D721Med (cell line): ENCODE measurements around the gene ADGRG2.
"Not testable (repeated sequence)": the region's sequence is repeated elsewhere in the genome, so short reads cannot be mapped to it uniquely, and the experiment has no call there.

Experiments
- DNase-seq: peaks from one replicate; pipeline ENCODE4 v3.0.0; 2011; ENCODE audit warnings: low spot score; ENCODE audit not compliant: insufficient read length
- FAIRE-seq: peaks from 2 replicates; lab custom pipeline; 2011; peaks lifted over from hg19 to GRCh38; lab: Jason Lieb, UNC
- TF ChIP-seq, protein P1 (sequence below): IDR thresholded peaks from 2 replicates; pipeline ENCODE4 v1.5.1; 2012; ENCODE audit warnings: mild to moderate bottlenecking, control low read depth; ENCODE audit not compliant: insufficient read depth; ENCODE audit errors: missing control alignments

Gene ADGRG2

GRCh38 chrX:18992829-18993228 is 129.4 kb downstream of the ADGRG2 start:
- TF ChIP-seq, protein P1, sequence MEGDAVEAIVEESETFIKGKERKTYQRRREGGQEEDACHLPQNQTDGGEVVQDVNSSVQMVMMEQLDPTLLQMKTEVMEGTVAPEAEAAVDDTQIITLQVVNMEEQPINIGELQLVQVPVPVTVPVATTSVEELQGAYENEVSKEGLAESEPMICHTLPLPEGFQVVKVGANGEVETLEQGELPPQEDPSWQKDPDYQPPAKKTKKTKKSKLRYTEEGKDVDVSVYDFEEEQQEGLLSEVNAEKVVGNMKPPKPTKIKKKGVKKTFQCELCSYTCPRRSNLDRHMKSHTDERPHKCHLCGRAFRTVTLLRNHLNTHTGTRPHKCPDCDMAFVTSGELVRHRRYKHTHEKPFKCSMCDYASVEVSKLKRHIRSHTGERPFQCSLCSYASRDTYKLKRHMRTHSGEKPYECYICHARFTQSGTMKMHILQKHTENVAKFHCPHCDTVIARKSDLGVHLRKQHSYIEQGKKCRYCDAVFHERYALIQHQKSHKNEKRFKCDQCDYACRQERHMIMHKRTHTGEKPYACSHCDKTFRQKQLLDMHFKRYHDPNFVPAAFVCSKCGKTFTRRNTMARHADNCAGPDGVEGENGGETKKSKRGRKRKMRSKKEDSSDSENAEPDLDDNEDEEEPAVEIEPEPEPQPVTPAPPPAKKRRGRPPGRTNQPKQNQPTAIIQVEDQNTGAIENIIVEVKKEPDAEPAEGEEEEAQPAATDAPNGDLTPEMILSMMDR = no peak
- DNase-seq (no peak), FAIRE-seq (no peak)

- TF ChIP-seq, protein P1 = no peak
- DNase-seq (no peak), FAIRE-seq (peak; percentile 70)
Observed at GRCh38 chrX:18985186-18985435, 137.2 kb downstream of the ADGRG2 start.

GRCh38 chrX:18984381-18985185 is 137.7 kb downstream of the ADGRG2 start:
- FAIRE-seq (no peak), DNase-seq (peak; percentile 54)
- TF ChIP-seq, protein P1 = peak; percentile 0

GRCh38 chrX:18983666-18984380 is 138.4 kb downstream of the ADGRG2 start, which contains the start of gene PHKA2:
PHKA2 (minus strand) TSS chrX:18984114; CDS start chrX:18983932, 182 bp downstream.
- TF ChIP-seq, protein P1 = no peak
- DNase-seq (no peak), FAIRE-seq (no peak)

- TF ChIP-seq, protein P1 = no peak
- FAIRE-seq = no peak
- DNase-seq = no peak
Observed at GRCh38 chrX:18981124-18981807, 141.0 kb downstream of the ADGRG2 start.

DNA sequence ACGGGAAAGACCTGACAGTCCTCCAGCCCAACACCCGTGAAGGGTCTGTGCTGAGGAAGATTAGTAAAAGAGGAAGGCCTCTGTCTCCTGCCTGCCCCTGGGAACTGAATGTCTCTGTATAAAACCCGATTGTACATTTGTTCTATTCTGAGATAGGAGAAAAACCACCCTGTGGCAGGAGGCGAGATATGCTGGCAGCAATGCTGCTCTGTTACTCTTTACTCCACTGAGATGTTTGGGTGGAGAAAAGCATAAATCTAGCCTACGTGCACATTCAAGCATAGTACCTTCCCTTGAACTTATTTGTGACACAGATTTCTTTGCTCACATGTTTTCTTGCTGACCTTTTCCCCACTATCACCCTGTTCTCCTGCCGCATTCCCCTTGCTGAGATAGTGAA is 142.0 kb downstream of the ADGRG2 start:
- FAIRE-seq, DNase-seq: not testable (repeated sequence)

DNA sequence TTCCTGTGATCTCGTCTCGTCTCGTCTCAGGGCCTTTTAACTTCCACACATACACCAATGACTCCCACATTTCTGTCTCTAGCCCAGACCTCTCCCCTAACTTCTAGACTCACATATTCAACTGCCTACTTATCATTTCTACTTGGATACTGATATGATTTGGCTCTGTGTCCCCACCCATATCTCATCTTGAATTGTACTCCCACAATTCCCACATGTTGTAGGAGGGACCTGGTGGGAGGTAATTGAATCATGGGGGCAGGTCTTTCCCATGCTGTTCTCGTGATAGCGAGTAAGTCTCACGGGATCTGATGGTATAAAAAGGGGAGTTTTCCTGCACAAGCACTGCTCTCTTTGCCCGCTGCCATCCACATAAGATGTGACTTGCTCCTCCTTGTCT is 147.3 kb downstream of the ADGRG2 start:
- FAIRE-seq (no peak), DNase-seq (no peak)
- TF ChIP-seq, protein P1 = no peak
